GM23248 (cell line): ENCODE data around the gene GPR137C. TPM values are rescaled to one million over a fixed set of nuclear protein-coding genes. Genes with fewer than 3 reads are reported as not detected.

Source experiments
- DNase-seq: peaks from one replicate; pipeline ENCODE4 v3.0.0-alpha.2; 2015
- H2AFZ ChIP-seq: fragments of 200-600 bp; sonication (generic); 2 replicates; pipeline ENCODE4 v1.6.1; 2016; ENCODE audit warnings: antibody characterized with exemption
- H3F3A ChIP-seq: fragments of 200-600 bp; sonication (generic); 2 replicates; pipeline ENCODE4 v1.6.1; 2016; ENCODE audit warnings: mild to moderate bottlenecking, antibody characterized with exemption, mixed run types; ENCODE audit not compliant: insufficient read depth
- H3K27ac ChIP-seq: fragments of 200-600 bp; sonication (generic); 2 replicates; pipeline ENCODE4 v1.5.1; 2016; ENCODE audit warnings: mild to moderate bottlenecking
- H3K27me3 ChIP-seq: fragments of 200-600 bp; sonication (generic); replicated peaks from 2 replicates; pipeline ENCODE4 v1.6.1; 2016; ENCODE audit warnings: mild to moderate bottlenecking; ENCODE audit not compliant: insufficient read depth
- H3K36me3 ChIP-seq: fragments of 200-600 bp; sonication (generic); 2 replicates; pipeline ENCODE4 v1.6.1; 2016; ENCODE audit warnings: low read depth, mild to moderate bottlenecking
- H3K4me1 ChIP-seq: fragments of 200-600 bp; sonication (generic); 2 replicates; pipeline ENCODE4 v1.6.1; 2016; ENCODE audit warnings: mild to moderate bottlenecking; ENCODE audit not compliant: insufficient read depth
- H3K4me2 ChIP-seq: fragments of 200-600 bp; sonication (generic); one replicate; pipeline ENCODE4 v1.6.1; 2016; ENCODE audit warnings: mild to moderate bottlenecking; ENCODE audit not compliant: unreplicated experiment
- H3K4me3 ChIP-seq: fragments of 200-600 bp; sonication (generic); 2 replicates; pipeline ENCODE4 v1.5.1; 2016; ENCODE audit warnings: mild to moderate bottlenecking
- H3K79me2 ChIP-seq: fragments of 200-600 bp; sonication (generic); 2 replicates; pipeline ENCODE4 v1.6.1; 2016; ENCODE audit warnings: mild to moderate bottlenecking; ENCODE audit not compliant: insufficient read depth
- H3K9ac ChIP-seq: fragments of 200-600 bp; sonication (generic); 2 replicates; pipeline ENCODE4 v1.6.1; 2016; ENCODE audit warnings: mild to moderate bottlenecking
- H3K9me2 ChIP-seq: fragments of 200-600 bp; sonication (generic); 2 replicates; pipeline ENCODE4 v1.6.1; 2016; ENCODE audit warnings: mixed run types, mild to moderate bottlenecking, moderate library complexity; ENCODE audit not compliant: insufficient read depth
- H3K9me3 ChIP-seq: fragments of 200-600 bp; sonication (generic); one replicate; pipeline ENCODE4 v1.6.1; 2017; ENCODE audit warnings: low read depth
- H4K20me1 ChIP-seq: fragments of 200-600 bp; sonication (generic); 2 replicates; pipeline ENCODE4 v1.6.0; 2016; ENCODE audit not compliant: insufficient read depth
- EZH2 ChIP-seq: fragments of 200-600 bp; sonication (generic); IDR thresholded peaks from 2 replicates; pipeline ENCODE4 v1.6.1; 2018; ENCODE audit warnings: antibody characterized with exemption, mild to moderate bottlenecking; ENCODE audit not compliant: insufficient read depth, poor library complexity, severe bottlenecking
- EZH2phosphoT487 ChIP-seq: fragments of 200-600 bp; sonication (generic); IDR thresholded peaks from 2 replicates; pipeline ENCODE4 v1.6.1; 2018; ENCODE audit warnings: antibody characterized with exemption, moderate library complexity, mild to moderate bottlenecking, low read depth; ENCODE audit not compliant: insufficient read depth
- WGBS, 2 experiments: methylation state at CpG; one replicate each; pipeline ENCODE4 v1.1.6; 2015 to 2017; ENCODE audit warnings: low lambda C conversion rate in 2 of 2, low coverage in 1 of 2; ENCODE audit errors: missing lambda C conversion rate in 2 of 2; 5-methylcytosine and 5-hydroxymethylcytosine counted together
- in situ Hi-C: fragments of 300-500 bp; cut with MboI; formaldehyde crosslinking; loops from 2 replicates; pipeline ENCODE4 v1.15.0; 2020
- polyA plus RNA-seq: library from polyadenylated mRNA; unstranded; fragments of >200 nt; fragmentation: Nextera tagmentation; extraction: Ambion mirVana; gene quantifications from 2 replicates; pipeline ENCODE4 v1.2.1, GENCODE V29; 2016
- total RNA-seq: library from RNA; depleted of rRNA; stranded (reverse); fragments of >200 nt; shearing (Covaris generic); gene quantifications from 2 replicates; pipeline ENCODE4 v1.2.3, GENCODE V29; 2014

The GPR137C gene
- total and polyA plus RNA-seq, 2 experiments from 2014 or later, result 0.86 to 1.1 TPM

- DNase-seq, result no peak
- H3K27ac ChIP-seq, result no peak overlapping the region
Measured at GRCh38 chr14:52609445-52610044, 56.9 kb downstream of the GPR137C start.

GRCh38 chr14:52610187-52610586, 57.6 kb downstream of the GPR137C start:
- H4K20me1 ChIP-seq, result no peaks in the 10 kb centered on the region
- H3K4me2 ChIP-seq, result no peak overlapping the region
- H3K9ac ChIP-seq, result no peak overlapping the region
- peaks cover 2% of the 10 kb centered on the region for H3K9me3 ChIP-seq
- TF ChIP-seq EZH2phosphoT487 (no peak), EZH2 (no peak)
- no peak overlapping the region for H3K27ac ChIP-seq
- DNase-seq, result no peak
- in situ Hi-C loops, result no loop called here
- H3K36me3 ChIP-seq, result no peaks in the 10 kb centered on the region
- H2AFZ ChIP-seq, result no peak overlapping the region
- 89 to 93% methylated on average over 2 of the region's 2 CpGs for WGBS, 2 experiments
- no peaks in the 10 kb centered on the region for H3K9me2 ChIP-seq
- H3K79me2 ChIP-seq, result no peaks in the 10 kb centered on the region
- no peaks in the 10 kb centered on the region for H3K4me1 ChIP-seq
- H3K27me3 ChIP-seq, result no peaks in the 10 kb centered on the region
- H3F3A ChIP-seq, result no peaks in the 10 kb centered on the region
- no peak overlapping the region for H3K4me3 ChIP-seq

More at GRCh38 chr14:52609445-52610044, 56.9 kb downstream of the GPR137C start:
- Histone ChIP-seq H3K4me3 (no peak overlapping the region), H3F3A (no peaks in the 10 kb centered on the region), H3K4me2 (no peak overlapping the region), H3K4me1 (no peaks in the 10 kb centered on the region), H3K79me2 (no peaks in the 10 kb centered on the region), H3K27me3 (no peaks in the 10 kb centered on the region), H3K9me3 (peaks cover 5% of the 10 kb centered on the region), H3K9ac (no peak overlapping the region), H3K9me2 (no peaks in the 10 kb centered on the region), H4K20me1 (no peaks in the 10 kb centered on the region), H2AFZ (no peak overlapping the region), H3K36me3 (no peaks in the 10 kb centered on the region)
- in situ Hi-C loops, result no loop called here
- TF ChIP-seq EZH2phosphoT487, result no peak
- no peak for TF ChIP-seq EZH2
- whole genome bisulfite sequencing, 2 experiments, result 87 to 93% methylated on average over 5 of the region's 5 CpGs

GRCh38 chr14:52618602-52619001, 66.0 kb downstream of the GPR137C start:
- Histone ChIP-seq H3K9me2 (no peaks in the 10 kb centered on the region), H3K4me3 (no peak overlapping the region), H3K9ac (no peak overlapping the region), H3K36me3 (no peaks in the 10 kb centered on the region), H3K4me2 (no peak overlapping the region), H2AFZ (no peak overlapping the region), H3K4me1 (no peaks in the 10 kb centered on the region), H4K20me1 (no peaks in the 10 kb centered on the region), H3F3A (no peaks in the 10 kb centered on the region), H3K79me2 (no peaks in the 10 kb centered on the region), H3K9me3 (no peaks in the 10 kb centered on the region), H3K27me3 (no peaks in the 10 kb centered on the region), H3K27ac (no peak overlapping the region)
- DNase-seq, result no peak
- 93 to 98% methylated on average over 3 of the region's 3 CpGs for WGBS, 2 experiments
- in situ Hi-C loops, result no loop called here
- TF ChIP-seq EZH2phosphoT487 (no peak), EZH2 (no peak)

- no peak overlapping the region for H3K27ac ChIP-seq
- H3F3A ChIP-seq, result no peaks in the 10 kb centered on the region
- no peak for DNase-seq
- no peak overlapping the region for H3K4me2 ChIP-seq
- no peak overlapping the region for H2AFZ ChIP-seq
- no peak overlapping the region for H3K4me3 ChIP-seq
- H3K9ac ChIP-seq, result no peak overlapping the region
- H3K9me2 ChIP-seq, result no peaks in the 10 kb centered on the region
- H3K4me1 ChIP-seq, result no peaks in the 10 kb centered on the region
- 68 to 70% methylated on average over 1 of the region's 1 CpG for WGBS, 2 experiments
- H3K9me3 ChIP-seq, result no peaks in the 10 kb centered on the region
- TF ChIP-seq EZH2, result no peak
- no peaks in the 10 kb centered on the region for H3K79me2 ChIP-seq
- H4K20me1 ChIP-seq, result no peaks in the 10 kb centered on the region
- H3K36me3 ChIP-seq, result no peaks in the 10 kb centered on the region
- no peaks in the 10 kb centered on the region for H3K27me3 ChIP-seq
- in situ Hi-C loops, result no loop called here
Measured at GRCh38 chr14:52619687-52620086, 67.1 kb downstream of the GPR137C start.

GRCh38 chr14:52640137-52640536, 87.5 kb downstream of the GPR137C start:
- Histone ChIP-seq H3F3A (no peaks in the 10 kb centered on the region), H2AFZ (no peak overlapping the region), H3K27me3 (no peaks in the 10 kb centered on the region), H3K9ac (no peak overlapping the region), H3K4me3 (no peak overlapping the region), H3K36me3 (peaks cover 14% of the 10 kb centered on the region), H3K4me1 (no peaks in the 10 kb centered on the region), H3K27ac (no peak overlapping the region), H3K79me2 (no peaks in the 10 kb centered on the region), H3K9me3 (no peaks in the 10 kb centered on the region), H3K4me2 (no peak overlapping the region), H4K20me1 (no peaks in the 10 kb centered on the region), H3K9me2 (no peaks in the 10 kb centered on the region)
- no peak for DNase-seq
- TF ChIP-seq EZH2phosphoT487 (no peak), EZH2 (no peak)
- in situ Hi-C loops, result no loop called here
- 98% methylated on average over 4 of the region's 4 CpGs for WGBS, 2 experiments
